Stimulated activated CD4-positive, alpha-beta T cell treated with anti-CD3 and anti-CD28 coated beads, Interleukin-2, amount 100 ng/mL, for 24 hours (primary cell): ENCODE results near the gene CTBP1.
"Not testable (repeated sequence)": the region's sequence is repeated elsewhere in the genome, so short reads cannot be mapped to it uniquely, and the experiment has no call there.

Experiments
- DNase-seq, 2 donors: peaks; one replicate each; pipeline ENCODE4 v3.0.0-alpha.2; 2020

The CTBP1 gene

GRCh38 chr4:1249148-1249730 is 309 bp upstream of the CTBP1 start:
- peak; percentile 81 to 85 for DNase-seq

GRCh38 chr4:1247864-1248244 is 1.1 kb downstream of the CTBP1 start:
- DNase-seq = no peak

GRCh38 chr4:1246901-1247863 is 1.7 kb downstream of the CTBP1 start:
- peak in 1 of 2 donors; percentile 43 for DNase-seq

GRCh38 chr4:1246111-1246881 is 2.6 kb downstream of the CTBP1 start:
- DNase-seq = no peak

GRCh38 chr4:1245481-1246051 is 3.4 kb downstream of the CTBP1 start:
- no peak for DNase-seq

GRCh38 chr4:1244978-1245471 is 3.9 kb downstream of the CTBP1 start:
- no peak for DNase-seq

- no peak for DNase-seq
Observed at GRCh38 chr4:1244081-1244977, 4.6 kb downstream of the CTBP1 start.

- no peak for DNase-seq
Observed at GRCh38 chr4:1243451-1244080, 5.4 kb downstream of the CTBP1 start.

- no peak for DNase-seq
Observed at GRCh38 chr4:1242506-1243450, 6.2 kb downstream of the CTBP1 start.

- no peak for DNase-seq
Observed at GRCh38 chr4:1241936-1242505, 6.9 kb downstream of the CTBP1 start.

GRCh38 chr4:1241466-1241935 is 7.4 kb downstream of the CTBP1 start:
- no peak for DNase-seq

GRCh38 chr4:1240721-1241465 is 8.0 kb downstream of the CTBP1 start:
- no peak for DNase-seq

GRCh38 chr4:1239950-1240307 is 9.0 kb downstream of the CTBP1 start:
- DNase-seq = no peak

- DNase-seq = no peak
Observed at GRCh38 chr4:1239141-1239949, 9.6 kb downstream of the CTBP1 start.

- no peak for DNase-seq
Observed at GRCh38 chr4:1238676-1239000, 10.3 kb downstream of the CTBP1 start.

GRCh38 chr4:1237981-1238675 is 10.8 kb downstream of the CTBP1 start:
- no peak for DNase-seq

- not testable (repeated sequence) for DNase-seq
Observed at GRCh38 chr4:1237261-1237660, 11.7 kb downstream of the CTBP1 start.

GRCh38 chr4:1236836-1237235 is 12.1 kb downstream of the CTBP1 start:
- DNase-seq = not testable (repeated sequence)
